Ecto neural progenitor cell (in vitro differentiated cells): ENCODE measurements around the gene TSKU.

Experiments used
- DNase-seq: peaks from one replicate; pipeline ENCODE4 v3.0.0-alpha.2; 2018; ENCODE audit warnings: low spot score

The TSKU gene

DNA sequence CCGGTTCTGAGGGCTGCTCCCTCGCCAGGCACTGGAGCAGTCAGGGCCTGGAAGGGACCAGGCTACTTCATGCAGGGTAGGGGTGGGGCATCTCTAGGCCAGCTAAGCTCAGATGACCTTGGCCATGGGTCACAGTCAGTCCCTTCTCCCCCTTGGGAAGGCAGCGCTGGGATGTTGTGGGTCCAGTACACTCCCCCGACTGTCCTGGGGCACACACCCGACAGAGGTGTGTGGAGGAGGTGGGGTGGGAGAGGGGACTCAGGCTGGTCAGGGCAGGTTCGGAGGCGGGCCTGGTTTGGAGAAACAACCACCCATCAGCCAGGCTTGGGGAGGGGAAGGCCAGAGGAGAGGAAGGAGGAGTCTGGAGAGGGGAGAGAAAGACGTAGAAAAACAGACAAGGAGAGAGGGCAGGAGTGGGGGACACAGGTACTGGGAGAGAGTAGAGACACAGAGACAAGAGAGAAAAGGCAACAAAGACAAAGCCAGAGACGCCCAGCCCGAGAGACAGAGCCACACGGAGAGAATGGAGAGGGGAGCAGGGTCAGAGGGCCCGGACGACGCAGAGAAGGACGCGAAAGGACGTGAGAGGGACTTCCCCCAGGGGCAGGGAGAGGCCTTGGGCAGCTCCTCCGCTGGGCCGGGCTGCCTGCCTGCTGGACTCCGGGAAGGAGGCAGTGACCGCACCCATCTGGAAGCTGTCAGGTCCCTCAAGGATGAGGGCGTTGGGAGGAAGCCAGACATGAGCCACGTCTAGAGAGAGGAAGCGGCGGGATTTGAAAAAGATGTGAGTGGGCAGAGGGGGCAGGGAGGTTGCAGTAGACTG, 30.6 kb upstream of the TSKU start:
- no peak for DNase-seq

DNA sequence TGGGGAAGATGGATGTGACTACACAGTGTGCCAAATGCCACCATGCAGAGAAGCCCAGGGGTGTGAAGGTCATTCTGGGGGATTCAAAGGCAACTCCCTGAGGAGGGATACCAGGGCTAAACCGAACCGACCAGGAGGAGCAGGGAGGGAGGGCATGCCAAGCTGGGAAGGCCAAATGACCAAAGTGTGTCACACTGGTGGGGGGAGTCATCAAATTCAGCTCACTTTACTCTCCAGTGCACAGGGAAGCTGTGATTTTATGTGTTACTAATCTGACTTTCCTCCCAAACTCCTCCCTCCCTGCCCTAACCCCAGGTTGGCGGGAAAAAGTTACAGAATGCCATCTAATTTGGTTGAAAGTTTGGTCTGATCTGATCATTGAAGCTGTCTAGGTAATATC, 29.7 kb upstream of the TSKU start:
- DNase-seq: no peak

GRCh38 chr11:76753950-76754349, 29.2 kb upstream of the TSKU start:
- DNase-seq: no peak

DNA sequence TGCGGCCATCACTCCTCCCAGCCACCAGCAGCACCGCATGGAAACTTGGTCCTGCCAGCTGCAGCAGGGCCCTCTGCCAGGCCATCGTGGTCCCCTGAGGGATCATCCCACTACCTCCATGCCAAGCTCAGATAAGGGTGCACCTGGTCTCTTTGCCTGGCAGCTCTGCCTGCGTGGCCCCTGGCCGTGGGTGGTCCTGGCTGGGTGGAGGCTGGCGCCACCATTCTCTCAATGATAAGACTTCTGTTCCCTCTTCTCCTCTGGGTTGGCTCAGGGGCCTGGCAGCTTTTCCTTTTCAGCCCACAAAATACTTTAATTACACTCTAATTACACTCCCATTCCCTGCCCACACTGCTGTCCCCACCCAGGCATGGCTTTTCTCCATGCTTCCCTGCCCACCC, 26.8 kb upstream of the TSKU start:
- DNase-seq: no peak

- no peak for DNase-seq
Measured at GRCh38 chr11:76758311-76758710, 24.8 kb upstream of the TSKU start.

DNA sequence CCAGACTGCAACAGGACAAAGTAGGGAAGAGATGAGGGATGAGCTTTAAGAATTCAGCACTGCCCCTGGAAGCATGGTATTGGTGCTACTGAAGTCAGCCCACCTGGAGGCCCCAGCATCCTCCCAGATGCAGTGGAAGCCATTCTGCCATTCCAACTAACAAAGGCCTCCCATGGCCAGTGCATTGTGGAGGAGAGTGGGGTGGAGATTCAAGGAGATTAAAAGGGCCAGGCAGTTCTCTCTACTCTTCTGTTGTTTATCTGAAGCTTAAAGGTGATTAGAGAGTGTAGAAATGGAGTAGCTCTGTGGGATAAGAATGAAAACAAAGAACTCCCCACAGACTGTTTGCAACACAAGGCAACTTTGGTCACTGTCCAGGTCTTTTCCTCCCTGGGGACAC, 24.1 kb upstream of the TSKU start:
- no peak for DNase-seq

GRCh38 chr11:76759517-76759916, 23.6 kb upstream of the TSKU start:
- no peak for DNase-seq

- no peak for DNase-seq
Measured at GRCh38 chr11:76760236-76760635, 22.9 kb upstream of the TSKU start.

DNA sequence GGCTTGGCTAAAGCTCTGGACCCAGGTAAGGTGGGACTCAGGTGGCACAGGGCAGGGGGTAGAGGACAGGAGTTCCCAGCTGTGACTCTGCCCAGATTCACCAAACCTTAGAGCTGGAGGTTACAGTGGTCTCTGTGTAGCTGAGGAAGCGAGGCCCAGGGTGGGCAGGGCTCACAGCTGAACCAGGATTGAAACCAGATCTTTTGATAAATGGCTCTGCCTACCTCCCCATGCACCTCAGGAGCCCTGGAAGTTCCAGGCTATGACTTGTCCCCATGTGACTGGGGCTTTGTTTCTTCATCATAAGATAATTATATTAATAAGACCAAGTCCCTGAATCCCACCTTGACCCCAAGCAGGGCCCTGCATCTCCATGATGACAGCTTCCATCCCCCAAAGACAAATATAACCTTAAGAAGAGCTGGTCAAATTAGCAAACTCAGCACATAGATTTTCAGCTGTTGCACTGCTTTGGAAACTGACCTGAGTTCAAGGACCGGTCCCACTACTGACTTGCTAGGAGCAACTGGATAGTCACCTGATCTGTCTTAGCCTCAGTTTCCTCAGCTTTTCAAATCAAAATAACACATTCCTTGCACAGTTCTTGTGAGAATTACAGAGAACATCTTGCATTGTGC, 21.3 kb upstream of the TSKU start:
- DNase-seq: no peak

- DNase-seq: no peak
Measured at GRCh38 chr11:76762356-76762752, 20.8 kb upstream of the TSKU start.

GRCh38 chr11:76762867-76763572, 20.1 kb upstream of the TSKU start:
- no peak for DNase-seq

- DNase-seq: no peak
Measured at GRCh38 chr11:76763573-76764346, 19.4 kb upstream of the TSKU start.

DNA sequence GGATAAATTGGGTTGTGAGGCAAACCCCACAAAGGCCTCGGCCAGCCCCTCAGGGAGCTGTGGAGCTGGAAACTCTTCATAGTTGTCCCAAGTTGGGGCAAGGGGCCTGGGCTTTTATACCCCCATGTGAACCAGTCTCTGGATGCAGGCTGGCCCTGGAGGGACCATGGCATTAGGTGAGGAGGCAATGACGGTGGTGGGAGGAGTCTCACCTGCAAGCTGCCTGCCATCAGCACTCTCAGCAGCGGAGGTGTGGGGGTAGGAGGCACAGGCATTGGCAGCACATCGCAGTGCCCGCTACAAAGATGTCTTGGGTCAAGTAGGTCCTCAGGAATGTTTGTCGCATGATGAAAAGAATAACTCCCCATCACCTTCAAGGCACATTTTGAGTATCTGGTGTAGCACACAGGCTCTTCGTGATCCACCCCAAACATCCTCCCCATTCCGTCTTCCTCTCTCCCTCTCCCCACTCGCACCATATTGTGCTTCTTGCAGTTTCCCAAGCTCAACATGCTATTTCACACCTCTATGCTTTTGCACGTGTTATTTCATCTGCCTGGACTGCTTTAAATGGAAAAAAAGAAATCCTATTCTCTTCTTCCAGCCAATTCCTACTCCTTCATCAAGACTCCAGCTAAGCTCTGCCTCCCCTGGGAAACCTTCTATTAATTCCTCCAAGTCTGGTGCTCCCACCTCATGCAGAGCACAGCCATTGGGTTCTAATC, 18.1 kb upstream of the TSKU start:
- no peak for DNase-seq

GRCh38 chr11:76765863-76766350, 17.2 kb upstream of the TSKU start:
- no peak for DNase-seq

GRCh38 chr11:76766521-76766920, 16.6 kb upstream of the TSKU start:
- DNase-seq: no peak

- DNase-seq: no peak
Measured at GRCh38 chr11:76767659-76768058, 15.5 kb upstream of the TSKU start.

GRCh38 chr11:76768088-76768908, 14.9 kb upstream of the TSKU start:
- DNase-seq: no peak

- no peak for DNase-seq
Measured at GRCh38 chr11:76768909-76769560, 14.1 kb upstream of the TSKU start.

DNA sequence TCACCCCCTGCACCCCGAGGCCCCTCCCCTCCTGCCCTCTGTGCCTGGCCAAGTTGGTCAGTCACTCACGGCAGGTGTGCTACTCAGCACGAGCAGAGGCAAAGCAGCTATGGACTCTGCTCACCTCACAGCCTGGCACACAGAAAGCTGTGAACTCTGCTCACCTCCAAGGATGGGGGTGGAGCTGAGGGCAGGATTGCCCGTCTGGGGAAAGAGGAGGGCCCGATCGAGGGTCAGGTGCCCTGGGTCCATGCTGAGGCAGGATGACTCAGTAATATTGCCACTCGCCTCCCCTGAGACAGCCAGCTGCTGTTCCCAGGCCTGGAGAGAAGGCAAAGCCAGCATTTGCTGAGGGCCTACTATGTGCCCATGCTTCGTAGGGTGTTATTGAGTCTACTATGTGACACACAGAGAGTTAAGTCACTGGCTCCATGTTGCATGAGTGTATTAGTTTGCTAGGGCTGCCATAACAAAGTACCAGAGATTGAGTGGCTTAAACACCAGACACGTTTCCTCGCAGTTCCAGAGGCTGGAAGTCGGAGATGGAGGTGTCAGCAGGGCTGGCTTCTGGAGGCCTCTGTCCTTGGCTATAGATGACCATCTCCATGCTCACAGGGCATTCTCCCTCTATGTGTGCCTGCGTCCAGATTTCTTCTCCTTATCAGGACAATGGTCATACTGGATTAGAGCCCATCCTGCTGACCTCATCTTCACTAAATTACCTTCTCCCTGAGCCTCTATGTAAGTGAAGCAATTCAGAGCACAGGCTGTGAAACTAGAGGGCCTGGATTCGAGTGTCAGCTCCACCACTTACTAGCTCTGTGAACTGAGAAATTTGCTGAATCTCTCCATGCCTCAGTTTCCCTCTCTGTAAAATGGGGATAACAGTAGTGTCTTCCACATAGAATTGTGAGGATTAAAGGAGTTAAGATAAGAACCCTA, 13.2 kb upstream of the TSKU start:
- no peak for DNase-seq
